VCaP (cell line): ENCODE measurements around the gene KCTD15.

ENCODE experiments used
- H3K27ac ChIP-seq: fragments of 450-650 bp; 2 replicates; pipeline ENCODE4 v1.5.1; 2017
- TF ChIP-seq, protein P1 (sequence below): fragments of 450-650 bp; conservative IDR thresholded peaks from 2 replicates; pipeline ENCODE4 v1.5.1; 2017; ENCODE audit warnings: mild to moderate bottlenecking, moderate library complexity

Gene KCTD15

DNA sequence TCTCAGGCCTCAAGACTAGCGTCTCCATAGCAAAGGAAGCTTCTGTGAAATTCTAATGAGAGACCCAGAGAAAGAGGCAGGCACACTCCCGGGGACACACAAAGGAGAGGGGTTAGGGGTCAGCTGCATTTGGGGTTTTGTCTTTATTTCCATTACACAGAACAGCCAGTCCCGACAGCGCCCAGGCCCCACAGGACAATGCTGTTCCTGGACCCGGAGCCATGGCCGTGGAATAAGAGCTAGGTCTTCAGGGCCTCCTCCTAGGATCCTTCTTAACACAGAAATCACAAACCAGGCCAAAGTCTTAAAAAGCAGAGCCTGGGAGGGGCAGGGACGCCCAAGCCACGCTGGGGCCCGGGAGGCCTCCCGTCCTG lies 22.8 kb downstream of the KCTD15 start:
- TF ChIP-seq, protein P1, sequence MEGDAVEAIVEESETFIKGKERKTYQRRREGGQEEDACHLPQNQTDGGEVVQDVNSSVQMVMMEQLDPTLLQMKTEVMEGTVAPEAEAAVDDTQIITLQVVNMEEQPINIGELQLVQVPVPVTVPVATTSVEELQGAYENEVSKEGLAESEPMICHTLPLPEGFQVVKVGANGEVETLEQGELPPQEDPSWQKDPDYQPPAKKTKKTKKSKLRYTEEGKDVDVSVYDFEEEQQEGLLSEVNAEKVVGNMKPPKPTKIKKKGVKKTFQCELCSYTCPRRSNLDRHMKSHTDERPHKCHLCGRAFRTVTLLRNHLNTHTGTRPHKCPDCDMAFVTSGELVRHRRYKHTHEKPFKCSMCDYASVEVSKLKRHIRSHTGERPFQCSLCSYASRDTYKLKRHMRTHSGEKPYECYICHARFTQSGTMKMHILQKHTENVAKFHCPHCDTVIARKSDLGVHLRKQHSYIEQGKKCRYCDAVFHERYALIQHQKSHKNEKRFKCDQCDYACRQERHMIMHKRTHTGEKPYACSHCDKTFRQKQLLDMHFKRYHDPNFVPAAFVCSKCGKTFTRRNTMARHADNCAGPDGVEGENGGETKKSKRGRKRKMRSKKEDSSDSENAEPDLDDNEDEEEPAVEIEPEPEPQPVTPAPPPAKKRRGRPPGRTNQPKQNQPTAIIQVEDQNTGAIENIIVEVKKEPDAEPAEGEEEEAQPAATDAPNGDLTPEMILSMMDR: no peak

DNA sequence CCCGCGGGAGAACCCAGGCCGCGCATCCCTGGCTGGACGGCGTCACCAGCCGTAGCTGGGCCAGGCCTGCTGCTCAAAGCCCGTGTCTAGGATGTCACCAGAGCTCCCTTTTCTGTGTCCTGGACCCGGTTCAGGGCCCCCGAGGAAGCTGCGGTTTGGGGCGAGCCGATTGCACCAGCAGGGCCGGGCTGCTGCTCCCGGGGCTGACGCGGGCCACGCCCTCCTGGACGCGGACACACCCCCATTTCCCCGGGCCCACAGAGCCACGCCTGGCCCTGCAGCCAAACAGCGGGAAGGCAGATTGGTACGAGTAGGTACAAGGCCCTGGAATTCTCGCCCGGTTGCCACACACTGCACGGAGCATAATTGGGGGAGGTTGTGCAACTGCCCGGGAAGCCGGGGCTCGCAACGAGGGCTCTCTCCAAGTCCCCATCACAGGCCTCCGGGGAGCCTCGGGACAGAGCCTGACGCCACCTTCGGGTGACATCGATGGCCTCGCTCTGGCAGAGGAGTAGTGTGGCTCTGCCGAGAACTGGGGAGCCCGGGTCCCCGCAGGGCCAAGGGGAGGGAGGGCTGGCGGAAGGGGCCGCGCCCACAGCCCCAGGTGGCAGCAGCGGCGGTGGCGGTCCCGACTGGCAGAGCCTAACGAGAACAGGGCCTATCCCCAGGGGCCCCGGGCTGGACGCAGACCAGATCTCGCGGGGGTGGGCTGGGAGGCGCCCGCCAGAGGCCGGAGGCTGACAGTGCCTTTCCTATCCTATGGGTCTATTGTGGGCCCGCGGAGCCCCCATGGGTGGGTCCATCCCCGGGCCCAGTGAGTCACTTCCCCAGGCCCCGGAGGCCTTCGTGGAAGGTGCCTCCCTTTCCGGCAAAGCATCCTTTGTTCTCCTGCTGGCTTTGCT lies 23.5 kb downstream of the KCTD15 start:
- peak overlapping the region; percentile 41; the same call in 1 of the 2 replicates for H3K27ac ChIP-seq
- TF ChIP-seq, protein P1: no peak

More for the DNA sequence above, 22.8 kb downstream of the KCTD15 start:
- peak overlapping the region; percentile 41; the same call in 1 of the 2 replicates for H3K27ac ChIP-seq

- TF ChIP-seq, protein P1: no peak
- H3K27ac ChIP-seq: no peak overlapping the region
These were observed 25.2 kb downstream of the KCTD15 start for GRCh38 chr19:33821871-33822270.

DNA sequence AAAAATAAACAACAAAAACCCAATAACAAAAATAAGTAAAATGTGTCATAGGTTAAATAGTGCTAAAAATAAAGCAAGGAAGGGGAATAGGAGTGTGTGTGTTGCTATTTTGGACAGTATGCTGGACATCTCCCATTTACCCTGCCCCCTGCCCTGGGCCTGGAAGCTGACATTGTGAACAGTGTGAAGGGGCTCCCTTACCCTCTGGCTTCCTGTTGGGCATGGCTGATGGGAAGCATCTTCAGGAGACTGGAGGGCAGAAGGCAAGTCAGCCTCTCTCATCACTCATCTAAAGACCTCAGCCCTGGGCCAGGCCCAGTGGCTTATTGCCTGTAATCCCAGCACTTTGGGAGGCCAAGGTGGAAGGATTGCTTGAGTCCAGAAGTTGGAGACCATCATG lies 26.7 kb downstream of the KCTD15 start:
- H3K27ac ChIP-seq: no peak overlapping the region
- TF ChIP-seq, protein P1: no peak

DNA sequence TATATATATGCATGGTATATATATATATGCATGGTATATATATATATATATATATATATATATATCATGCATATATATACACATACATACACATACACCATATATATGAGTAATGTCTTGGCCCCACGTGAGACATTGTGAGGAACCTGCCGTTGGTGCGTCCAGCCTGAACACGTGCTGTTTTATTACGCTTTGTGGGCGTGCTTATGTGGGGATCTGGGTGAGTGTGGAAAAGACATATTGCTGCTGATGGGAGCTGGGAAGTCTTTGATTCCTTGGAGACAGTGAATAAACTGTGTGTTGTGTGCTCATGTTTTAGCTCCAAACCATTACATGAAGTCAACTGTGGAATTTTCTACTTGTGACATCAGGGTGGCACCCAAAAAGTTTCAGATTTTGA lies 28.9 kb downstream of the KCTD15 start:
- TF ChIP-seq, protein P1: no peak
- H3K27ac ChIP-seq: no peak overlapping the region

DNA sequence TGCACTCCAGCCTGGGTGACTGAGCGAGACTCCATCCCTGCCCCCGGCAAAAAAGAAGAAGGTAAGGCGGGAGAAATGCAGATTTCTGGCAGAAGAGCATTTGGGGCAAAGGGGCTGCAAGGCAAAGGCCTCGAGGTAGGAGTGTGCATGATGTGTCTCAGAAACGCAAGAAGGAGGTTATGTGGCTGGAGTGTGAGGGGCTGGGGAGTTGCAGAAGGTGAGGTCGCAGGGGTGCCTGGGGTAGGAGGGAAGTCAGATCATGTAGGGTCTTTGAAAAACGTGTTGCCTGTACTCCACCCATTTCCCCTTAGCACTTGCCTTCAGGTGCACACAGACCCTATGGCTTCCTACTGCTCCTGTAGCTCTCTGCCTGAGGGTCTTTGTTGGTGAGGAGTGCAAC lies 29.9 kb downstream of the KCTD15 start:
- TF ChIP-seq, protein P1: no peak
- no peak overlapping the region for H3K27ac ChIP-seq

DNA sequence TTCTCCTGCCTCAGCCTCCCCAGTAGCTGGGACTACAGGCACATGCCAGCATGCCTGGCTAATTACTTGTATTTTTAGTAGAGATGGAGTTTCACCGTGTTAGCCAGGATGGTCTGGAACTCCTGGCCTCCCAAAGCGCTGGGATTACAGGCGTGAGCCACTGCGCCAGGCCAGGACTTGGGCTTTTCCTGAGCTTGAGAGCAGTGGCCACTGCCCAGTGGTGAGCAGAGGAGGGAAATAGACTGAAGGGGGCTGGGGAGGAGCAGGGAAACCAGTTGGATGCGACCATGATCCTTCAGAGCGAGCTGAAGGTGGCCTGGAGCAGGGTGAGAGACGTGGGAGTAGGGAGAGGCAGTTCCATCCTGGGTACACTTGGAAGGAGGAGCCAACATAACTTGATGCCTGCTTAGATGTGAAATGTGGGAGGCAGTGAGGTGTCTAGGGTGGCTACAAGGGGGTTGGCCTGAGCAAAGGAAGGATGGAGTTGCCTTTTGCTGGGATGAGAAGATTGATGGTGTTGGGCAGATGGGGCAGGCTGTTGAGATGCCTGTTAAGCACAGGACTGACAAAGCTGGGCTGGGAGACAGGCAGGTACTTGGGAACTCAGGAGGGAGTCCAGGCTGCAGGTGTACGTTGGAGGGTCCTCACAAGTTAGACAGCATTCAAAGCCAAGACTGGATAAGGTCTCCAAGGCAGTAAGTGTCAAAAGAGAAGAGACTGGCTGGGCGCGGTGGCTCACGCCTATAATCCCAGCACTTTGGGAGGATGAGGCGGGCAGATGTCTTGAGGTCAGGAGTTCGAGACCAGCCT lies 31.8 kb downstream of the KCTD15 start:
- H3K27ac ChIP-seq: no peak overlapping the region
- TF ChIP-seq, protein P1: no peak
